KOPT-K1 (cell line): Measurements from ENCODE around the gene MYMK.

Experiments
- H3K27ac ChIP-seq: fragments of 200-600 bp; sonication (generic); 2 replicates; pipeline ENCODE4 v1.5.1; 2016; ENCODE audit warnings: antibody characterized with exemption, mild to moderate bottlenecking, low read depth, low read length; ENCODE audit not compliant: poor library complexity, severe bottlenecking
- H3K36me3 ChIP-seq: fragments of 200-600 bp; sonication (generic); 2 replicates; pipeline ENCODE4 v1.5.1; 2017; ENCODE audit warnings: antibody characterized with exemption, mild to moderate bottlenecking, low read length, moderate library complexity; ENCODE audit not compliant: insufficient read depth
- H3K9me3 ChIP-seq: fragments of 200-600 bp; sonication (generic); 2 replicates; pipeline ENCODE4 v1.5.1; 2017; ENCODE audit warnings: antibody characterized with exemption, low read length, mild to moderate bottlenecking; ENCODE audit not compliant: insufficient read depth, poor library complexity, severe bottlenecking

The MYMK gene

DNA sequence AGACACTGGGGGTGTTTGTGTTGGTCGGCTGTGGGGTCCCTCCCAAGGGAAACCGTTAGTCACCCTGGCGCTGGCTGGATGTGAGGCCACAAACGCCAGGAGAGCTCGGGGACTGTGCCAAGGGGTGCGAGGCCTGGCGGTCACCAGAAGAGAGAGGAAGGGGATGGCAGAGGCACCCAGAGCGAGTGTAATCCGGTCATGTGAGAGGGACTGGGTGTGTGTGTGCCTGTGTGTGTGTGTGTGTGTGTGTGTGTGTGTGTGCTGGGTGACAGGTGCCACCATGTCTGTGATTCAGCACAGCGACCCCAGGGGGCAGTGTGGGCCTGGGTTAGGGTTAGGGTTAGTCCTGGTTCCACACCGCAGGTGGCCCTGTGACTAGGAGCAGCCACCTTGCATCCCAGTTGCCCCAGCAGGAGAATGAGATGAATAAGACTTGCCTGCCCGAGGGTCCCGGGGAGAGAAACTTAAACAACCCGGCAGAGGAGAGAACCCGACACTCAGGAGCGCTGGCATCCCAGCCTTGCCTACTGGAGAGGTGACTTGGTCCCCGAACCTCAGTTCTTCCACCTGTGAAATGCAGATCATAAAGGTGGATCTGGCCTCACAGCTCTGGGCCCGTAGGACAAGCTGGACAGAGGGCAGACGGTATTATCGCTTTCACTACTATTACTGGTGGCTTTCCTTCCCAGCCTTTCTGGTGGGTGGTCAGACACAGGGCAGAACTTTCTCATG lies 8.3 kb upstream of the MYMK start:
- Histone ChIP-seq H3K27ac (no peak overlapping the region), H3K9me3 (no peaks in the 10 kb centered on the region), H3K36me3 (no peaks in the 10 kb centered on the region)

GRCh38 chr9:133531293-133531692 lies 6.5 kb upstream of the MYMK start:
- no peaks in the 10 kb centered on the region for H3K9me3 ChIP-seq
- no peaks in the 10 kb centered on the region for H3K36me3 ChIP-seq
- no peak overlapping the region for H3K27ac ChIP-seq

DNA sequence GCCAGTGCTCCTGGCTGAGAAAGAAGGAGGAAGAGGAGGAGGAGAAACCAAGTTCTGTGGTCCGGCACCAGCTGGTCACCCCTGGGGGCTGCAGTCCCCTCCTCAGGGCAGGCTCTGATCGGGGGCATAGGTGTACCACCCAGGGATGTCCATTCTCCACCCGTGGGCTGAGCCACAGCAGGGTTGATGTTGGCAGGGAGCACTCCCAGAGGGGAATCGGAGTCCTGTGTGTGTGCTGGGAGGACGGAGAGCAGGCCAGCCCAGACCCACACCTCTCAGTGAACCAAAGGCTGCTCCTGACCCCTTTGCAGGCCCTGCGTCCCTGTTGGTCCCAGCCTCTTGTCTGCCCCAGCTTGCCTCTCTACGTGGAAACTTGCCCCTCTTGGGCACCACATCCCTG lies 5.1 kb upstream of the MYMK start:
- Histone ChIP-seq H3K27ac (no peak overlapping the region), H3K36me3 (no peaks in the 10 kb centered on the region)

DNA sequence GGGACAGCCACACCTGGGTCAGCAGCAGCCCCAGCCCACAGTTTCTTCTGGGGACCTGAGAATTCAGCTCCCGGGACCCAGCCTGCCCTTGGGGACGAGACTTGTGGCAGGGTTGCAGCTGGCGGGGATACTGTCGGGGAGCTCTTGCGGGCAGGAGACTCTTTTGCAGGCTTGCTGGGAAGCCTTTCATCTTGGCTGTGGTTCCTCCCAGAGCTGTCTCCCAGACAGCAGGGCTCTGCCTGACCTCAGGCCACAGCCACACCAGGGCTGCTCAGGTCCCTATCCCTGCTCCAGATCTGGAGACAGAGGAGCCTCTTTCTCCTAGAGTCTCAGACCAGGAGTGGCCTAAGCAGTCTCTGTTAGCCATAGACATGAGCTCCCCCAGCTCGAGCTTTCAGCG lies 4.7 kb upstream of the MYMK start:
- Histone ChIP-seq H3K36me3 (no peaks in the 10 kb centered on the region), H3K27ac (no peak overlapping the region), H3K9me3 (no peaks in the 10 kb centered on the region)

More for the DNA sequence above, 5.1 kb upstream of the MYMK start:
- H3K9me3 ChIP-seq, result no peaks in the 10 kb centered on the region

DNA sequence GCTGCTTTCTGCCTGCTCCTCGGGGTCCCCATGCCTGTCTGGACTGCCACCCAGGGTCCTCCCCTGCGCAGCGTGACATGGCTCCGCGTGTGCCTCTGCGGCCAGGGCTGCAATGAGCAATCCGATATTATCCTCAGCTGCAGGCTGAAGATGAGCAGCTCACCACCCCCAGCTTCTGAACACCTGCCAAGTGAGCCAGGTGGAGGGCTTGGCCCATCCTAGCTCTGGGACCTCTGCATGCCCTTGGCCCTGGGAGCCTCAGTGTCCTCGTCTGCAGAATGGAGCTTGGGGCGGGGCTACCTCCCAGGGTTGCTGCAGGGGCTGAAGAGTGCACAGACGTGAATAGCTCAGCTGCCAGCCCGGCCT lies 4.1 kb upstream of the MYMK start:
- Histone ChIP-seq H3K27ac (no peak overlapping the region), H3K9me3 (no peaks in the 10 kb centered on the region), H3K36me3 (no peaks in the 10 kb centered on the region)

DNA sequence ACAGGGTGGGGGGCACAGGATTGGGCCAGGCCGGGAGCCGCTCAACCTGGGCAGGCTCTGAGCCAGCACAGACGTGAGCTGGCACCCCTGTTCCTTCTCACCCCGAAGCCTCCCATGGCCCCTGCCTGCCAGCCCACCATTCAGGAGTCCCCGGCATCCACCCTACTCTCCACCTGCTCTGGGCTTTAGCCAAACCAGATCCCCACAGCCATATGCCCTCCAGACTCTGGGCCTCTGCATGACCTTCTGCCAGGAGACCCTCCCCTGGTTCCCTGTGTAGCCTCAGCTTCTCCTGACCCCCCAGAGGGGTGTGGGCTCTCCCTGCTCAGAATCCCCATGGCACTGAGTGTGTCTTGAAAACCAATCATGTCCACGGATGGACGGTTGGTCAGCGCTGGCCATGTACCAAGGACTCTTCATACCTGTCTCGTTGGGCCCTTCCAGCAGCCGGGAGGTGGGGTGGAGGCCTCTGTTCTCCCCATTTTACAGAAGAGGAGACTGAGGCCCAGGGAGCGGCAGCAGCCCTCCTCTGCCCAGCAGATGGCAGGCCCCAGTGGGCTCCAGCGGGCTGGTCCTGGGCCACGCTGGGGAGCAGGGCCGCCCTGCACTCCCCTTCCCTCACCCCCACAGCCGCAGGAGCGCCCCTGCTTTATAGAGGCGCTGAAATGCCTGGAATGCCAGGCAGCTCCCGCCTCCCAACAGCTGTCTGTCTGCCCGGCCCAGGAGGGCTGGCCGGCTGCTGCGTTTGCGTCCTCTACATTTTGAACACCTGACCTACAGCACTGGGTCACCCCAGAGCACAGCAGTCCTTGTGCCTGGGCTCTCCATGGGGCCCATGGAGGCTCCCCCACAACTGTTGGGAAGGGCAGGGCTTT lies 3.5 kb upstream of the MYMK start:
- no peaks in the 10 kb centered on the region for H3K9me3 ChIP-seq
- no peaks in the 10 kb centered on the region for H3K36me3 ChIP-seq
- H3K27ac ChIP-seq, result no peak overlapping the region

- Histone ChIP-seq H3K27ac (no peak overlapping the region), H3K36me3 (no peaks in the 10 kb centered on the region), H3K9me3 (no peaks in the 10 kb centered on the region)
These were observed 2.7 kb upstream of the MYMK start for GRCh38 chr9:133527444-133527920.

GRCh38 chr9:133526721-133527321 lies 2.1 kb upstream of the MYMK start:
- H3K36me3 ChIP-seq, result no peaks in the 10 kb centered on the region
- H3K9me3 ChIP-seq, result no peaks in the 10 kb centered on the region
- no peak overlapping the region for H3K27ac ChIP-seq

DNA sequence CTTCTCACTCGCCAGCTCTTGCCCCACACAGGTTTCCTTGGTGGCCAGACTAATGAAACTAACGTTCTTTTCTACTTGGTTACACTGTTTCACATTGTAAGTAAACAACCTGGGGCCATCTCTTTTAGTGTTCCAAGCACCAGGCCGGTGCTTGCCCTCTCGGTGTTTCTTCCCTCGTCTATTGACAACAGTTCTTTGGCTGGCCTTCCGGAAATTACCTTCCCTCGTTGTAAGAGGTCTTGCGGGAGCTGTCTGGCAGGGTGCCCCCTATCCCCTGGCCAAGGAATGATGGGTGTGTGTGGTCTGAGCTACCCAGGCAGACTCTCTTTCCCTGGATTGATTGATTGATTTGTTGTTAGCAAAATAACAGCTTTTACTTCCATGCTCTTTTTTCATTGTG lies 918 bp upstream of the MYMK start:
- Histone ChIP-seq H3K9me3 (no peaks in the 10 kb centered on the region), H3K36me3 (no peaks in the 10 kb centered on the region), H3K27ac (no peak overlapping the region)

GRCh38 chr9:133524146-133524545 lies 613 bp downstream of the MYMK start:
- Histone ChIP-seq H3K36me3 (no peaks in the 10 kb centered on the region), H3K27ac (no peak overlapping the region)

GRCh38 chr9:133523106-133523505 lies 1.7 kb downstream of the MYMK start:
- H3K36me3 ChIP-seq, result no peaks in the 10 kb centered on the region
- no peak overlapping the region for H3K27ac ChIP-seq
- no peaks in the 10 kb centered on the region for H3K9me3 ChIP-seq

More at GRCh38 chr9:133524146-133524545, 613 bp downstream of the MYMK start:
- no peaks in the 10 kb centered on the region for H3K9me3 ChIP-seq

DNA sequence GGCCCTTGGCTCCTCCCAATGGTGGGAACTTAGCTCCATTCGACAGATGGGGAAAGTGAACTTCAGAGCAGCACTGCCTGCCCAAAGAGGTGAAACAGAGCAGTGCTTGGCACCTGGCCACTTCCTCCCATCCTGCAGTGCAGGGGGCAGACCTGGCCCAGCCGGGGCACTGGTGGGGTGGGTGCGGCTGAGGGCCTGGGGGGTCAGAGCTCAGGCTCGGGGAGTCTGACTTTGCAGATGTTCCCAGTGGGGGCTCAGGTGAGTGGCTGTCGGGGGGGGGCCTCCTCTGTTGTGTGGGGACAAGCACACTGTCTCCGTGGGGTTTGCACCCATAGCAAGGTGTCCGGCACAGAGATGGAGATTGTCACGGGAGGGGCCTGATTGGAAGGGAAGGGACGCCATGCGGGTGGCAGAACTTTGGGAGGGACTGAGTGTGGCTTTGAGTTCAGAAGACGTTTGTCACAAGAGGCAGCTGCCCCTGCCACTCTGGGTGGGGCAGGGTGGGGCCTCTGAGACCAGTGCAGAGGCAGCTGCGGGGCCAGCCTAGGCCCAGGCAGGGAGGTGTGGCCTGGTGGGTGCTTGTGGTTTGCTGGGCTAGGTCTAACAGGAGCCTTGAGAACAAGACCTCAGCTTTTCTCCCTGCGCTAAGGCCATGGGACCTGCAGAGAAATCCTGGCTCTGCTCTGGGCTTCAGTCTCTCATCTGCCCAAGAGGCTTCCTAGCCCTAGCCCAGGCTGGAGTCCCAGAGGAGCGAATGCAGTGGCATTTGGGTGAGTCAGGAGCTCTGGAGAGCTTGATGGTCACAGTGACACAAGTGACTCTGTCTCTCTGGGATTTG lies 2.5 kb downstream of the MYMK start:
- no peaks in the 10 kb centered on the region for H3K9me3 ChIP-seq
- H3K27ac ChIP-seq, result no peak overlapping the region
- no peaks in the 10 kb centered on the region for H3K36me3 ChIP-seq

- no peak overlapping the region for H3K27ac ChIP-seq
- no peaks in the 10 kb centered on the region for H3K9me3 ChIP-seq
- H3K36me3 ChIP-seq, result no peaks in the 10 kb centered on the region
These were observed 3.4 kb downstream of the MYMK start for GRCh38 chr9:133521122-133522072.
